Activated CD8-positive, alpha-beta memory T cell treated with anti-CD3 and anti-CD28 coated beads, Interleukin-2, amount 10 ng/mL, durations not matched to agents 7 days and 5 days (primary cell): ENCODE results near the gene STAU1. TPM values are rescaled to one million over a fixed set of nuclear protein-coding genes. Genes with fewer than 3 reads are reported as not detected.

Source experiments
- ATAC-seq: fragments of 150-1000 bp; cut with Tn5 transposase; one replicate; pipeline ENCODE4 v1.10.0; 2021; ENCODE audit warnings: moderate library complexity
- CTCF ChIA-PET: fragments of 350-600 bp; sonication (Branson Sonifier 250); formaldehyde crosslinking; loops from one replicate; lab custom pipeline; 2021; ENCODE audit warnings: antibody characterized with exemption; lab: Charles Lee
- DNase-seq: peaks from one replicate; pipeline ENCODE4 v3.0.0-alpha.2; 2020
- H3K27ac Mint-ChIP-seq: one replicate; pipeline ENCODE4 v1.8.0; 2021; ENCODE audit warnings: mild to moderate bottlenecking, mixed read lengths
- H3K27me3 Mint-ChIP-seq: one replicate; pipeline ENCODE4 v1.8.0; 2021; ENCODE audit warnings: mixed read lengths
- H3K36me3 Mint-ChIP-seq: one replicate; pipeline ENCODE4 v1.8.0; 2021; ENCODE audit warnings: mild to moderate bottlenecking, mixed read lengths
- H3K4me1 Mint-ChIP-seq: one replicate; pipeline ENCODE4 v1.8.0; 2021; ENCODE audit warnings: mixed read lengths
- H3K4me3 Mint-ChIP-seq: one replicate; pipeline ENCODE4 v1.8.0; 2021; ENCODE audit warnings: mild to moderate bottlenecking, moderate library complexity, mixed read lengths
- H3K9me3 Mint-ChIP-seq: one replicate; pipeline ENCODE4 v1.8.0; 2022; ENCODE audit warnings: low read depth, mixed read lengths
- total RNA-seq, 2 experiments: library from RNA; stranded (reverse); gene quantifications; one replicate each; pipeline ENCODE4 v1.2.3, GENCODE V29; 2021

Gene STAU1, protein sequence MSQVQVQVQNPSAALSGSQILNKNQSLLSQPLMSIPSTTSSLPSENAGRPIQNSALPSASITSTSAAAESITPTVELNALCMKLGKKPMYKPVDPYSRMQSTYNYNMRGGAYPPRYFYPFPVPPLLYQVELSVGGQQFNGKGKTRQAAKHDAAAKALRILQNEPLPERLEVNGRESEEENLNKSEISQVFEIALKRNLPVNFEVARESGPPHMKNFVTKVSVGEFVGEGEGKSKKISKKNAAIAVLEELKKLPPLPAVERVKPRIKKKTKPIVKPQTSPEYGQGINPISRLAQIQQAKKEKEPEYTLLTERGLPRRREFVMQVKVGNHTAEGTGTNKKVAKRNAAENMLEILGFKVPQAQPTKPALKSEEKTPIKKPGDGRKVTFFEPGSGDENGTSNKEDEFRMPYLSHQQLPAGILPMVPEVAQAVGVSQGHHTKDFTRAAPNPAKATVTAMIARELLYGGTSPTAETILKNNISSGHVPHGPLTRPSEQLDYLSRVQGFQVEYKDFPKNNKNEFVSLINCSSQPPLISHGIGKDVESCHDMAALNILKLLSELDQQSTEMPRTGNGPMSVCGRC
- total RNA-seq = 10 to 100 TPM; 56.2 to 66.8 TPM

DNA sequence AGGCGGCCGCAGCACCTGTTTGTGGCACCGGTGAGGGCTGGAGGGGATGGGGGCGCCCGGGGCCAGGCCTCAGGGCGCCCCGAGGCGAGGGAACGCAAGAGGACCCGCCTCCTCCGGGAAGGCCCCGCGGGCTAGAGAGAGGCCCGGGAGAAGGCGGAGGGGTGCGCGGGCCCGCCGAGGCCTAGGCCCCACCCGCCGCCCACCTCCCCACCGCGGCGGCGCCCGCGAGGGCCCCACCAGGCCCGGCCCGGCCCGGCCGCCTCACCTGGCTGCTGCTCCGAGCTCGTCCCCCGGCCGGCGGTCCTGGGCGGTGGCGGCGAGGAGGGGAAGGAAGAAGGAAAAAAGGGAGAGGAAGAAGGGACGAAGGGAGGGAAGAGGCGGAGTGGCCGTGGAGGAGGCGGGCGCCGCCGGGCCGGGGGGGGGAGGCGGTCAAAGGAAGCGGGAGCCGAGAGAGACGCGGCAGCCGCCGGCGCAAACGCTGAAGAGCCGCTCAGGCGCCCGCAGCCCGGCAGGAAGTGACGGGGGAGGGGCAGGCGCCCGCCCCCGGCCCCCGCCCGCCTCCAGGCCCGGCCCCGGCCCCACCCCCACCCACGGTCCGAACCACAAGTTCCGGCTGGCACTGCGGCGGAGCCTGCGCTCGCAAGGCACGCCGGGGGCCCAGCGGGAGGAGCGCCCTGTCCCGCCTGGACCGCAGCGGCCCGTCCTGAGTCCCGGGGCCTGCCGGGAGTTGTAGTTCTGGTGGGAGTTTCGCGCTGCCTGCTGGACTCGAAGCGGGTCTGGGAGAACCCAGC is at the start of gene STAU1:
STAU1 (minus strand) TSS at position 484 of the 791 bp plus-strand sequence. CDS start 22,133 bp downstream, outside the sequence.
- Mint-ChIP-seq H3K36me3 (peaks cover 22% of the 10 kb centered on the region), H3K27ac (peak within 1 kb of the TSS; percentile 89), H3K27me3 (peaks cover 5% of the 10 kb centered on the region), H3K4me1 (peaks cover 37% of the 10 kb centered on the region), H3K4me3 (peak within 1 kb of the TSS; percentile 91), H3K9me3 (no peaks in the 10 kb centered on the region)
- ATAC-seq (peak; percentile 94), DNase-seq (peak; percentile 97)
- CTCF ChIA-PET = interaction anchor here (0.9 to 5.2 kb wide), 7 partner anchors 22 to 925 kb away, joined by 3 to 42 read pairs (median 4); partner anchors contain the start of gene DDX27

DNA sequence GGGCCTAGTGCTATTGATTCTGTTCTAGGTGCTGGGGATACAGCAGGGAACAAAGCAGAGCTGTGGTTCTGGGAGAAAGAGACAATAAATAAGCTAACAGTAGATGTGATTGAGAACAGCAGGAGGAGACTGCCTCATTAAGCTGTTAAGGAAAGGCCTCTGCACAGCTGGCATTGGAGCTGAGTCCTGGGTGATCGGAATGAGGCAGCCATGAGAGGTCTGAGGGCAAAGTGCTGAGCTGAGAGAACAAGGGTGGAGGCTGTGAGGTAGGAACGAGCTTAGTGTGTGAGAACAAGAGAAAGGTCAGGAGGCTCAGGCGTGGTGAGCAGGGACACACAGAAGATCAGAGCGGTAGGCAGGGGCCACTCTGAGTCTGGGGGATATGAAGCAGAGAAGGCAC is 49.4 kb upstream of the STAU1 start:
- no peaks in the 10 kb centered on the region for H3K9me3 Mint-ChIP-seq
- CTCF ChIA-PET = interaction anchor here (1.0 to 1.8 kb wide), 3 partner anchors 9 to 21 kb away, joined by 5 to 10 read pairs (median 6); no protein-coding TSS in a partner anchor
- H3K4me1 Mint-ChIP-seq = no peaks in the 10 kb centered on the region
- no peak for ATAC-seq
- no peaks in the 10 kb centered on the region for H3K27me3 Mint-ChIP-seq
- H3K36me3 Mint-ChIP-seq = peaks cover 41% of the 10 kb centered on the region
- no peak for DNase-seq
- no peak overlapping the region for H3K27ac Mint-ChIP-seq
- no peak overlapping the region for H3K4me3 Mint-ChIP-seq

DNA sequence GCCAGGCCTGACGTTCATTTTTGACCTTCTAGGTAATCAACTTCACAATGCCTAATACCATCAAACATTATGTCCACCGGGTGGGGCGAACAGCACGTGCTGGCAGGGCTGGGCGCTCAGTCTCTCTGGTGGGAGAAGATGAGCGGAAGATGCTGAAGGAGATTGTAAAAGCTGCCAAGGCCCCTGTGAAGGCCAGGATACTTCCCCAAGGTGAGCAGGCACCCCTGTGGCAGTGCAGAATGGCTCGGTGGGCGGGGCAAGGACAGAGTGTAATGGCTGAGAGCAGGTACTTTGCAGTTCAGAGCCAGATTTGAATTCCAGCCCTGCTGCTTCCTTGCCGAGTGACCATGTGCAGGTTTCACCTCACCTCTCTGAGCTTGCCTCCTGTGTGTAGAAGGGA is 48.2 kb upstream of the STAU1 start:
- CTCF ChIA-PET = interaction anchor here (1.8 kb wide), 1 partner anchor 14 kb away, joined by 5 read pairs; no protein-coding TSS in a partner anchor
- Mint-ChIP-seq H3K4me3 (no peak overlapping the region), H3K36me3 (peaks cover 39% of the 10 kb centered on the region), H3K9me3 (no peaks in the 10 kb centered on the region), H3K27ac (no peak overlapping the region), H3K4me1 (no peaks in the 10 kb centered on the region), H3K27me3 (no peaks in the 10 kb centered on the region)
- no peak for ATAC-seq
- DNase-seq = no peak

DNA sequence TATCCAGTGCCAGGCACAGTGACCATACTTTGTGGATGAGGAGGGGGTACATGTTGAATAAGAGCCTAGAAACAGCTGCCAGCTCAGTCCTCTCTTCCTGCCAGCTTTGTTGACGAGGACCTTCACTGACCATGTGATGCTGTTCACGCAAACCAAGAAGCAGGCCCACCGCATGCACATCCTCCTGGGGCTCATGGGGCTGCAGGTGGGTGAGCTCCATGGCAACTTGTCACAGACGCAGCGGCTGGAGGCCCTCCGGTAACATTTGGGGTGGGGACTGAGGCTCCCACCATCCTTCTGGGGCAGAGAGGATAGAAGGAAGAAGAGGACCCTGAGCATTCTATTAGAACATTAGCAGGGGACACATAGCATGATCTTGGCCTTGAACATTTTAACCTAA is 46.7 kb upstream of the STAU1 start:
- Mint-ChIP-seq H3K27me3 (no peaks in the 10 kb centered on the region), H3K4me3 (no peak overlapping the region), H3K9me3 (no peaks in the 10 kb centered on the region), H3K36me3 (peaks cover 43% of the 10 kb centered on the region), H3K4me1 (peaks cover 6% of the 10 kb centered on the region), H3K27ac (no peak overlapping the region)
- CTCF ChIA-PET = no interaction called here
- DNase-seq = no peak
- no peak for ATAC-seq

DNA sequence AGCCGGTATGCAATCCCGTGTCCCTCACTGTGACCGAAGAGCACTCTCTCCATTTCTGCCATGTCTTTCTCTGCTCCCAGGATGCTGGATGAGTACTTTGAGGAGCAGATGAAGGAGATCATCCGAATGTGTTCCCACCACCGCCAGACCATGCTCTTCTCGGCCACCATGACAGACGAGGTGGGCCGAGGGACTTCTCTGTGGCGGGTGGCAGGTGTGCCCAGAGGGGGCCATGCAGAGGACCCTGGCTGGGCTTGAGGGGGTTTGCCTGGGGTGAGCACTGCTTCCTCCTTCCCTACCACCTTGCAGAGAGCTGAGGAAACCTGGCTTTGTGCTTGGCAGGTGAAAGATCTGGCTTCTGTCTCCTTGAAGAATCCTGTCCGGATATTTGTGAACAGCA is 45.1 kb upstream of the STAU1 start:
- Mint-ChIP-seq H3K9me3 (no peaks in the 10 kb centered on the region), H3K36me3 (peaks cover 36% of the 10 kb centered on the region), H3K4me3 (no peak overlapping the region), H3K27me3 (no peaks in the 10 kb centered on the region), H3K27ac (no peak overlapping the region), H3K4me1 (peaks cover 6% of the 10 kb centered on the region)
- DNase-seq (no peak), ATAC-seq (no peak)
- CTCF ChIA-PET = interaction anchor here (1.8 kb wide), 1 partner anchor 16 kb away, joined by 6 read pairs; no protein-coding TSS in a partner anchor

DNA sequence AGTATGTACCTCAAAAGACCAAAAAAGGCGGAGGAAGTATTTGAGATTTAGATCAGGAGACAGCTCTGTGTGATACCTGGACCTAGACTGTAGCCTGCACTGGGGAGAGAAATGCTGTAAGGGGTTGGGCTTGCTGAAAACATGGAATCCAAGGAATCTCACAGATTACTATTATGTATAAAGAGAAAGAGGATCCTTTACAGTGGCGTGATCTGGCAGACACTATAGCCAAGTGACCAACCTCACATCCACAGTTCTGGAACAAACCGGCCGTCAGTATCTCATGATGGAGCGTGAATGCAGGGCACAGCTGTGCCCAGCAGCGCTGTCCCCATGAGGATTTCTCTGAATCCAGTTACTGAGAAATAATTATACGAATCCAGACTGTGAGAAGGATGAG is 43.3 kb upstream of the STAU1 start:
- Mint-ChIP-seq H3K27me3 (no peaks in the 10 kb centered on the region), H3K4me1 (peaks cover 6% of the 10 kb centered on the region), H3K27ac (peak overlapping the region; percentile 8), H3K9me3 (no peaks in the 10 kb centered on the region), H3K36me3 (peaks cover 34% of the 10 kb centered on the region), H3K4me3 (no peak overlapping the region)
- ATAC-seq = no peak
- CTCF ChIA-PET = no interaction called here
- no peak for DNase-seq

DNA sequence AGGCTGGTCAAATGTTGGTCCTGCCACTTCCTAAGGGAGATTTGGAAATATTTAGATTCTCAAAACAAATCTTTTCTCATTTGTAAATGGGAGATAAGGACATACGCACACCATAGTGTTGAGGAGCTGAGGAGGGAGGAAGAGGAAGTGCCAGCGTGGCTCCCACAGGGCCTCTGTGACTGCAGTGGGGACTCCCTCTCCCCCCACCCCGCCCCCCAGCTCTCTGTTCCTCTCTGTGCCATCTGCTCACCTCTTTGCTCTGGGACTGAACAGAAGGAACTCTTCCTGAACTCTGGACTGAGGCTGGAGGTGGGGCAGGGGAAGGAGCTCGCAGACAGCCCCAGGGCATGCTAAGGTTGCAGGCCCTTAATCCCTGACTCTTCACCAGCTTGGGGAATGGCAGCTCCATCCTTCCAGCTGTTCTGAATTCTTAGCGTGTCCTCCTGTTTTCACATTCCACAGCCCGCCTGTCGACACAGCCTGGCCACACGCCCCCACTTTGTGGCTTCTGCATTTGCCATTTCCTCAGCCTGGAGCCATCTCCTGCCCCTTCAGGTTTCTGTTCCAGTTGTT is 42.5 kb upstream of the STAU1 start:
- CTCF ChIA-PET = no interaction called here
- Mint-ChIP-seq H3K27me3 (no peaks in the 10 kb centered on the region), H3K4me1 (peaks cover 6% of the 10 kb centered on the region), H3K4me3 (no peak overlapping the region), H3K9me3 (no peaks in the 10 kb centered on the region), H3K27ac (no peak overlapping the region), H3K36me3 (peaks cover 39% of the 10 kb centered on the region)
- DNase-seq (no peak), ATAC-seq (no peak)

DNA sequence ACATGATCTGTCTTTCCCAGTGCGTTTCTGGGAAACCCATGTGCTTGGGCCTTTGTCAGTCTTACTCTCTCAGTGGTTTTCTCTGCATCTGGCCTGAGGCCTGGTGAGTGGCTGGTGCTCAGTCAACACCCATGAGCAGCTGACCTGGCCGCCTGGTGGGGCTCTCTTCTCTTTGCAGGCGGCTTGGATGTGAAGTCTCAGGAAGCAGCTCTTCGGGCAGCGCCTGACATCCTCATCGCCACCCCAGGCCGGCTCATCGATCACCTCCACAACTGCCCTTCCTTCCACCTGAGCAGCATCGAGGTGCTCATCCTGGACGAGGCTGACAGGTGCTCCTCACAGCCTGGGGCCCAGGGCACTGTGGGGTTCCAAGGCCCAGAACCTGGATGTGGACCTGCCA is 41.9 kb upstream of the STAU1 start:
- CTCF ChIA-PET = no interaction called here
- ATAC-seq (no peak), DNase-seq (no peak)
- Mint-ChIP-seq H3K36me3 (peaks cover 44% of the 10 kb centered on the region), H3K4me3 (no peak overlapping the region), H3K27ac (no peak overlapping the region), H3K9me3 (no peaks in the 10 kb centered on the region), H3K27me3 (no peaks in the 10 kb centered on the region), H3K4me1 (peaks cover 6% of the 10 kb centered on the region)

DNA sequence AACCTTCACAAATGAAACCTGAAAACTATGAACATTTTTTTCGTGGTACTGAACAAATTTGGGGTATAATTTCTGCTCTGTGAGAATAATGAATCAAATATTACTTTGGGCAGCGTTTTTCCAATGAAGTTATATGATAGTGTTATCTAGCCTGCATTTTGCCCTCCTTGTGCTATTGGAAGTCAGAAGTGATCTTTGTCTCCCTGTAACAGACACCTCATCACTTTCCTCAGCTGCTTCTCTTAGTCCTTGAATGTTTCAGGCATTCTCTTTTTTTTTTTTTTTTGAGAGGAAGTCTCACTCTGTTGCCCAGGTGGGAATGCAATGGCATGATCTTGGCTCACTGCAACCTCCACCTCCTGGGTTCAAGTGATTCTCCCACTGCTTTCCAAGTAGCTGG is 41.2 kb upstream of the STAU1 start:
- CTCF ChIA-PET = interaction anchor here (0.6 to 1.1 kb wide), 2 partner anchors 10 to 97 kb away, joined by 3 to 4 read pairs; partner anchors contain the start of gene DDX27
- DNase-seq = no peak
- Mint-ChIP-seq H3K4me3 (no peak overlapping the region), H3K27ac (peak overlapping the region; percentile 25), H3K9me3 (no peaks in the 10 kb centered on the region), H3K4me1 (peaks cover 6% of the 10 kb centered on the region), H3K36me3 (peaks cover 46% of the 10 kb centered on the region), H3K27me3 (no peaks in the 10 kb centered on the region)
- ATAC-seq = no peak

DNA sequence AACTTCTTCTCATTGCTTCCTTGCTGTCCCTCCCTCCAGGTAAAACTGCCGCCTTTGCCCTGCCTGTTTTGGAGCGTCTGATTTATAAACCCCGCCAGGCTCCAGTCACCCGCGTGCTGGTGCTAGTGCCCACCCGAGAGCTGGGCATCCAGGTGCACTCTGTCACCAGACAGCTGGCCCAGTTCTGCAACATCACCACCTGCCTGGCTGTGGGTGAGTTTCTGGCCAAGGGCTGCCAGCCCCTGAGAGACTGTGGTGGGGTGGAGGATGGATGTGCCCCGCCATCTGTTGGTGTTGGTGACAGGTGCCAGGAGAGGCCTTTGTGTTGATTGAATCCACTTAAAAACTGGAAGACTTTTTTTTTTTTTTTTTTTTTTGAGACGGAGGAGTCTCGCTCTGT is 40.5 kb upstream of the STAU1 start:
- ATAC-seq (no peak), DNase-seq (no peak)
- Mint-ChIP-seq H3K27me3 (no peaks in the 10 kb centered on the region), H3K36me3 (peaks cover 46% of the 10 kb centered on the region), H3K27ac (no peak overlapping the region), H3K4me3 (no peak overlapping the region), H3K9me3 (no peaks in the 10 kb centered on the region), H3K4me1 (peaks cover 6% of the 10 kb centered on the region)
- CTCF ChIA-PET = interaction anchor here (1.1 kb wide), 2 partner anchors 12 to 96 kb away, joined by 3 to 4 read pairs; no protein-coding TSS in a partner anchor

DNA sequence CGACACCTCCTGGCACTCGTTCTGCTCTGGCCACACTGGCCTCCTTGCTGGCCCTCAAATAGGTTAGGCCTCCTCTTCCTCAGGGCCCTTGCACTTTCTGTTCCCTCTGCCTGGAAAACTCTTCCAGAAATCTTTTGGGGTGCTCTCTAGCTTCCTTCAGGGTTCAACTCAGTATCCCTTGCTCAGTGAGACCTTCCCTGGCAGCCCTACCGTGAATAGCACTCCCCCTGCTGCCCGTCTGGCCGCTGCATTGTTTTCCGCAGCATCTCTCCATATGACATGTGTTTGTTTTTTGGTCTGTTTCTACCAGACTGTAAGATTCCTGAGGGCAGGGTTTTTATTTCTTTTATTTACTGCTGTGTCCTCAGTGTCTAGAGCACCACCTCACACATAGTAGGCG is 37.8 kb upstream of the STAU1 start:
- CTCF ChIA-PET = no interaction called here
- Mint-ChIP-seq H3K27ac (no peak overlapping the region), H3K4me3 (no peak overlapping the region), H3K9me3 (no peaks in the 10 kb centered on the region), H3K27me3 (no peaks in the 10 kb centered on the region), H3K4me1 (peaks cover 9% of the 10 kb centered on the region), H3K36me3 (peaks cover 55% of the 10 kb centered on the region)
- ATAC-seq = no peak
- DNase-seq = no peak

DNA sequence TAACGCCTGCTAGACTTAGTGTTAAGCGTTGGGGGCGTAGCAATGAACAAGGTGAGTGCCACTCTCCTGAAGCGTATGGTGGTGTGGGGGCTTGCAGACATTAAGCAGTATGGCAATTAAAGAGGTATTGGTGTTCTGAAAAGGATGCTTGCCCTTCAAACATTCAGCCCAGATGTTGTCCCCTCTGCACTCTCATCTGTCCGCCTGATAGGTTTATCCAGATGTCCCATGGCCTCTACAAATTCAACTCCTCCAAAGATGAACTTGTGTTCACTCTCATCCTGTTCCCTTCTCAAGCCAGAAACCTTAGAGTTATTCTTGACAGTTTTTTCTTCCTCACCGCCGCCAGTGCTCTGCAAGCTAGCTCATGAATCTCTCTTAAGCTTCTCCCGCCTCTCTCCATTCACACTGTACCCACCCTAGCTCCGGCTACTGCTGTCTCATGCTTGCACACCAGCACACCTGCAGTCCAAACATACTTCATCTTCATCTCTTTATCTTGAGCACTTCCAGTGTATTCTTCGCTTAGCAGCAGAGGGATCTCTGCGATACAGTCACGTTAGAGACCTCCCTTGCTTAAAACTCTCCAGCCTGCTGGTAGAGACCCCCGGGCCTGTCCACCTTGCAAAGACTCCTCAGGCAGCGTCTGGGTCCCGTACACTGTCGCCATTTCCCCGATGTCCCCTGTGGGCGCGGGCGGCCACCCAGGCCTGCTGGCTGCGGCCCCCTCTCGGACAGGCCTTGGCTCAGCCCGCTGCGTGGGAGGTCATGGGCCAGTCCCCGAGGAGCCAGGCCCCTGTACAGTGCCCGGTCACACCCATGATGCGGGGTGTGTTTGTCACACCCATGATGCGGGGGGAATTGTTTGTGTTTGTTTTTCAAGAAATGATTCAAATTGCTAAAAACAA is 32.0 kb upstream of the STAU1 start:
- no peak for ATAC-seq

More for the DNA sequence above, 32.0 kb upstream of the STAU1 start:
- no peak for DNase-seq
- peak overlapping the region; percentile 89 for H3K4me3 Mint-ChIP-seq
- peak overlapping the region; percentile 93 for H3K27ac Mint-ChIP-seq
- CTCF ChIA-PET = interaction anchor here (1.3 to 11.7 kb wide), 3 partner anchors 40 to 91 kb away, joined by 4 to 161 read pairs (median 17); no protein-coding TSS in a partner anchor
- peaks cover 26% of the 10 kb centered on the region for H3K4me1 Mint-ChIP-seq
- no peaks in the 10 kb centered on the region for H3K27me3 Mint-ChIP-seq
- no peaks in the 10 kb centered on the region for H3K9me3 Mint-ChIP-seq
- H3K36me3 Mint-ChIP-seq = peaks cover 29% of the 10 kb centered on the region
